SKM-1 treated with dmso at 0.1 percent for 144 hours (cell line): ENCODE results near the gene GEN1.

Source experiments
- DNase-seq: peaks from one replicate; lab custom pipeline; 2025; ENCODE audit not compliant: unreplicated experiment; lab: John Stamatoyannopoulos, UW

GEN1 gene

DNA sequence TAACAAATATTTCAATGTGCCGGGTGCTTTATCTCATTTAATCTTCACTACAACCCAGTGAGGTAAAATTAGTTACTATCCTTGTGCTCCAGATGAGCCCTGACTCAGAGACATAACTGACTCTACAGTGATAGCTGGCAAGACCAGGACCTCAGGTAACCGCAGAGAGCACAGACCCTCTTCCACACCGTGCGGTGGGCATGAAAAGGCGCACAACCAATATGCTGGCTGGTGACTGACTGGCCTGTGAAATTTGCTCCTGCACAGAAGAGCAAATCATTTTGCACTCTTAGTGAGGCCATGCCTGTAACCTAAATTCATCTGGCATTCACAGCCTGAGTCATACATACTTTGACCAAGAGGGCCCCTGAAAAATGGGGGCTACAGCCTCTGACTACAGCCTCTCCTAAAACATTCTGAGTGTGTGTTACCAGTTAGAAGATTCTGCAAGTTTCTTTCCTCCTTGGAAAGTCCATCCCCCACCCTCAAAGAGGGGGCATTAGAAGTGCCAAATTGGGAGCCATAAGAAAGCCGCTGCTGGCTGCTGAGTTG is 39.9 kb downstream of the GEN1 start:
- DNase-seq: no peak

DNA sequence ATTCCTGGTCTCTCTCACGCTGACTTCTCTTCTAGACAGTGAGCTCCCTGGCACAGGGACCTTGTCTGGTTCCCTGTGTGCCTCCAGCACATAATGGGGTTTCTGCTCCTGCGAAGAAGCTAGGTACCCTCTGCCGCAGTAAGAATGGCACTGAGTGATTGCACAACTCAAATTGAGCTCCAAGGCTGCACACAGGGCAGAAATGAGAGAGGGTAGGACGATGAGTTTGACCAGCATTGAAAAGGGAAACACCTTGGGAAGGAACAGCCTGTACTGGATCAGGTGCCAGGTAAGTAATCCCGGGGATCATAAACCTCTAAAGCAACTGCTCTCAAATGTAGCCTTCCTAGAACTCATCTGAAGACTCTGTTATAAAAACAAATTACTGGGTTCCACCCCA is 41.4 kb downstream of the GEN1 start:
- DNase-seq: no peak

DNA sequence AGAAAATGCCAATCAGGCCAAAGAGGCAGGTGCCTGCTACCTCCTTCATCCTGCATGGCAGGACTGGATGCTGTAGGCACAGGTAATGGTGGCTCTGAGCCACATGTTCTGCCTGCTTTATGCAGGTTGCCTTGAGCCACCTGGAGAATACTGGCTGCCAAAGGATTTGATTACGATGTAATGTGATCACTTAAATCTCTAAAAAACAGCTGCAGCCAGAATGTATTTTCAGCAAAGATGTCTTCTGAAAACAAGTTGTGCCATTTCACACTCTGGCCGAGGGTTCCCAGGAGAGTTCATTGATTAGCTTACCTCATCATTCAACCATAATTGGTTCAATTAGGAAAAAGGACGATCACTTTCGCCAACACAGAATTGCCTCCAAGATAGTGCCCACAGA is 44.4 kb downstream of the GEN1 start:
- DNase-seq: no peak

DNA sequence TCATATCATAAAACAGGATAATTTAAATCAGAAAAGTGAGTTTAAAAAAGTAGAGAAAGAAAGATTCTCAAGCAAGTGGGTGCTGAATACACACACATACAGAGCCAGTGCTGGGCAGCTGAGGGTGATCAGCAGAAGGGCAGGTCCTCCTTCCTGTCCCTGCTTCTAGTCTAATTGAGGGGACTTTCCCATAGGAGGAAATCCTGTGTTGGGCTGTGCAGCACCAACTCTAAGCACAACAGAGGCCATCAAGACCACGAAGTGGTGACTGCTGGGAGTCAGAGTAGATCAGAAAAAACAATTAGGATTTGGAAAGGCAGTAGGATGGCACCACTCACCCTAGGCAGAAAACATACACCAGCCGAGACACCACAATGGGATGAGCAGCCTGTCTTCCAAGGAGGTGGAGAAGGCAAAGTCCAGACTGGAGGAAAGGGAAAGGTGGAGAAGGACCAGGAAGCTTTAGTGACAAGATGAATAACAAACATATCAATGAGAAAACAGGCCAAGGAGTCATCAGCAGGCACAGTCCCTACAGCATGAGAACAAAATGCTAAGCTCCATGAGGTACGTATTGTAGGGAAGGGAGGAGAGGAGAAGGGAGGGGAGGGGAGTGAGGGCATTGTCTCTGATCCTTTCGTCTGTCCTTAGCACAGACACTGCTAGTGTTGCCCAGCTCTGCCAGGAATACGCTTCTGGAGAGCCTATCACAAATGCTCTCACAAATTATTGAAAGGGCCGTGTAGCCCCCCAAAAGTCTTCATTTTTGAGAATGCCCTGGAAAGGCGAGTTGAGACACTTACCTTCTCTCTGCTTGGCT is 45.6 kb downstream of the GEN1 start:
- DNase-seq: no peak

DNA sequence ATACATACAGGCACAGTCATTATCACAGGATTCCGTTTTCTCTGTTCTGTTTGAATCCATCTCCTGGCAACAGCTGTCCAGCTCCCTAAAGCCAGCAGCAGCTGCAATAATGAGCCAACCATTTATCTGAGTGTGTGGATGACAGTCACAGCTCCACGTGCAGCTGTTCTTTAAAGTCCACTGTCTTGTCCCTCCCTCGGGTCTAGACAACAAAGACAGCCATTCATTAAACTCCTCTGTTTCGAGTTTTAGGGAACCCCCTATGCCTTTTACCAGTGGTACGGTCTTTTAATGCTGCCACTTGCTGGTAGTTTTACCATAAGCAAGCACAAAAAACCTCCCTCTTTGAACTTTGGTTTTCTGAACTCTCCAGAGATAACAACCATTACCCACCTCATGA is 46.3 kb downstream of the GEN1 start:
- no peak for DNase-seq

DNA sequence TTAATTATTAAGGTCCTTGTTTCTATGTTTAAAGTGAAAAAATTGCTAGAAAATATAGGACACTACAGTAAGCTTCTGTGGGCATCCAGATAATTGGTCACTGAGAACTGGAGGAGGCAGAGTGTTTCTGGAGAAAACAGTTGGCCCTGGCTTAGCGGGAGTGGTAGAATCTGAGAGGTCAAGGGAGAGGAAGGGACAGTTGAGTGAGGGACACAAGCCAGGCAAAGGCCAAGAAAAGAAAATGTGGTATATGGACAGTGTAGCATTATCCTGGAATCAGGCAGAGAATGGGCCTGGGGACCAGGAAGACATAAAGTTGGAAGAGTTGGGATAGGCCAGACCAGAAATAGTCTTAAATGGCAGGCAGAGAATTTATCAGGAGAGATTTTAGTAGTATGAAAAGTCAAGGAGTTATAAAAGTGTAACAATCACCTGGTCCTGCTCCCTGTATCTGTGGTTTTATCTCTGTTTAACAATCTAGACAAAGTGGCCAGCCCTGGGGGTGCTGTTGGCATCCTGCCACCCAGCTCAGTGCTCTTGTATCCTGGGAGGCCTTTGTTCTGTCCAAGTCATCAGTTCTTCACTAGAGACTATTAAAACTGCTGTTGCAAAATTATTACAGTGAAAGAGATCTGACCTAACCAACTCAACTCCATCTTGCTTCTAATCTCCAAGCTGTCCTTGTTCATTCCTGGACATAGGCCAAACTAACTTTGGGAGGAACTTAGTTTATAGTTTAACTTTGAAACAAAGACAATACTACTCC is 46.9 kb downstream of the GEN1 start:
- no peak for DNase-seq

DNA sequence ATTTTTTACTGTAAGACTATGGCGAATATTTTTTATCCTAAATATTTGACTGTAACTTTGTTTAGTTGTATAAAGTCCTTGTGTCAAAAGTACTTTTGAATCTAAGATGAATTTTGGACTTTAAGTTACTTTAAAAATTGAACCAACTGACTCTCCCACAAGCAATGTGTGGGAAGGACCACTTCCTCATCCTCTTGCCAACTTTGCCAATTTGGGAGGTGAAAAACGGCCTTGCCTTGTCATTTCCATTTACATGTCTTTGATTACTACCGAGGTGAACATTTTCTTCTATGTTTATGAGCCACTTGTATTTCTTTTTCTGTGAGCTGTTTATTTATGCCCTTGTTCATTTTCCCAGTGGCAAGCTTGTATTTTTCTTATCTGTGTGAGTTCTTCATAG is 49.6 kb downstream of the GEN1 start:
- DNase-seq: no peak

DNA sequence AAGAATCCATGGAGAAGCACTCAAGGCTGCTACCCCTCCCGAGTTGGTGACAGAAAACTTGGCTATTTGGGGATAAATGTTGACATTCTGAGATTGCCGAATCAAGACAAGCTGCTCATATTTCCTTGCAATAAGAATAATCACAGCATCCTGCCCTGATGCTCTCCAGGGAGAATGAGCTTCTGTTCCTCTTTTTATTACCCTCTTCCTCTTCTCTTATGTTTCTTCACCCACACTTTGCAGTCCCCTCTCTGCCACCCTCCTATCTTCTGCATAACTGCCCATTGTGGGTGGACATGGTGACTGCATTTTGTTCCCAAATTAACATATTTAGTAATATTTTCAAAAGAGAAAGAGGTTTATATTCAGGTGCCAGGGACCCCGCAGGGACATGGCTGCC is 50.4 kb downstream of the GEN1 start:
- peak; percentile 91 for DNase-seq

DNA sequence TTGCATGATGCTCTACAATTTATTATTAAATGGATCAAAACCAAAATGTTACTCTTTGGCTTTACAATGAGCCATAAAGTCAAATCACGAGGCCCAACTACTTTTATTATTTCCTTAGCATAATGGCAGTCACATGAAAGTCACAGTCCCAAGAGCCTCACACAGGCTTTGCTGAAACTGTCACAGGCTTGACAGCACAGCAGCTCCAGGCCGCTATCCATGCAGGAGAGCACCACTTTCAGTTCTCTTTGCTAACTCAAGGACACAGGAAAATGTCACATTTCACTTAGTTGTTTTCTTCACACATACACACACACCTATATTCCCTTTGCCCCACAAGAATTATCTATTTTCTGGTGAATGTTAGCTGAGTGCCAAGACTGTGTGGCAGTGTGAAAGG is 51.2 kb downstream of the GEN1 start:
- no peak for DNase-seq

DNA sequence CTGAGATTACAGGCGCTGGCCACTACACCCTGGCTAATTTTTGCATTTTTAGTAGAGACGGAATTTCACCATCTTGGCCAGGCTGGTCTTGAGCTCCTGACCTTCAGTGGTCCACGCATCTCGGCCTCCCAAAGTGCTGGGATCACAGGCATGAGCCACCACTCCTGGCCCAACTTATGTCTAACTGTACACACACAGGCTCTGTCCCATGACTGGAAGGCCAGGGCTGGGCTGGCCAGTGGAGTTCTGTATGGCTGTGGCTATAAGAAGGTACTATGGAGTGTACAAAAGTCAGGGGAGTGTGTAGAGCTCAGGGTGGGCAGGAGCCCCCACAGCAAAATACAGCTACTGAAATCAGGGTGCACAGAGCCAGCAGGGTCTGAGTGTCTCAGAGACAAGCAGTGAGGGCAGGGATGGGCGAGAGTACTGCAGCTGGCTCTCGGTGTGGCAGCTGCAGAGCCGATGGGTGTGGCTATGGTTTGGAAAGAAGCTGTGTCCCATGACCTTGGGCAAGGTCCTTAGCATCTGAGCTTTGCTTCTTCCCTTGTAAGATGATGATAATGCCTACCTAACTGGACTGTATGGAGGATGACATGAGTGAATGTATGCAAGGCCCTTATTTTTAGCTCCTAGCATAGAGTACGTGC is 51.9 kb downstream of the GEN1 start:
- no peak for DNase-seq

DNA sequence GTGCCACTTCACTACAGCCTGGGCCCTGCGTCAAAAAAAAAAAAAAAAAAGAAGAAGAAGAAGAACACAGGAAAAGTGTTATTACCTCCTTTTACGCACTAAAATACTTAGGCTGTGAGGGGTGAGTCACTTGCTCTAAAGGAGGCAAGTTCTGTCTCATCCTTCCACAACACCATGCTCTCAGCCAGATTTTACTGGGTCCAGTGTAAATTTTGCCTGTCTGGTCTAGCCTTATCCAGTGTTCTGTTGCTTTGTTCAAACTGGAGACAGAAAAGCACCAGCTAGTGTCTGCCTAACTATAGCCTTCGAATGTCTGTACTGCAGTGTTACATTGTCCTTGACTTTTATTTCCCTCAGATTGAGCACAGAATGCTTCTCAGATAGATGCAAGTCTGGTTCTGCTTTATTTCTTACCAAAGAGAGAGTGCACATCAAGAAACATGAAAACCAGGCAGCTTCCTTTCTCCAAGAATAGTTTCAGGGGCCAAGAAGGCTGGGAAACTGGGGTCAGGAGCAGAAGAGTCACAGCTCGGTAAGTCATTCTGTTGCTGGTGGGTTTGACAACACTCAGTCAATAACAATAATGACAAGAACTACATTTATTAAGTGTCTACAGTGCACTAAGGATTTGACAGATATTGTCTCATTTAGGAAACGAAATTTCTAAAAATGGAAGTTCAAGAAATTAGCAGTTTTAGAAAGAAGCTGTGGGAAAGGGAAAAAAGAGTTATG is 59.2 kb downstream of the GEN1 start:
- no peak for DNase-seq

DNA sequence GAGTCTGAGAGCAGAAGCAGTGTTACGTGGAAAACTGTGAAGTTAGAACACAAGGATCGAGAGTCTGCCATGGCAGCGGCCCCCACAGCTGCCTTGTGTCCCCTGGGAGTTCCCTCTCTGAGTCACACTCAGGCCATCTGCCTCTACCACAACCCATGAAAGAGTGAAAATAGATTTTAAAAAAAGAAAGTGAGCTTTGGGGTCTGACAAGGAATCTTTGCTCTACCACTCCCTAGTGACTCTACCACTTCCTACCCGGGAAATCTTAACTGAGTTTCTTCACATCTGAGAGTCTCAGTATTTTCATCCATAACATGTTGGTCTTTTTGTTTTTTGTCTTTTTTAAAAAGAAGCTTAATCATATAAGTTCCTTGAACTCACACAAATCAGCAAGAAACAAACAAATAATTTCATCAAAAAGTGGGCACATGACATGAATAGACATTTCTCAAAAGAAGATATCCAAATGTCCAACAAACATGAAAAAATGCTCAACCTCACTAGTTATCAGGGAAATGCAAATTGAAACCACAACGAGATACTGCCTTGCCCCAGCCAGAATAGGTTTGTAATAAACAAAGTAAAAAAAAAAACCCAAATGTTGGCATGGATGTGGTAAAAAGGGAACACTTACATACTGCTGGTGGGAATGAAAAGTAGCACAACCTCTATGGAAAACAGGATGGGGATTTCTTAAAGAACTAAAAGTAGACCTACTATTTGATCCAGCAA is 60.0 kb downstream of the GEN1 start:
- no peak for DNase-seq

DNA sequence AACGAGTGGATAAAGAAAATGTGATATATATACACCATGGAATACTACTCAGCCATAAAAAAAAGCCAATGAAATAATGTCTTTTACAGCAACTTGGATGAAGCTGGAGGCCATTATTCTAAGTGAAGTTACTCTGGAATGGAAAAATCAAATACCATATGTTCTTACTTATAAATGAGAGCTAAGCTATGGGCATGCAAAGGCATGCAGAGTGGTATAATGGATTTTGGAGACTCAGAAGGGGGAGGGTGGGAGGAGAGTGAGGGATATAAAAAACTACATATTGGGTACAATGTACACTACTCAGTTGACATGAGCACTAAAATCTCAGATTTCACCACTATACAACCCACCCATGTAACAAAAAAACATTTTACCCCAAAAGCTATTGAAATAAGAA is 60.7 kb downstream of the GEN1 start:
- no peak for DNase-seq

DNA sequence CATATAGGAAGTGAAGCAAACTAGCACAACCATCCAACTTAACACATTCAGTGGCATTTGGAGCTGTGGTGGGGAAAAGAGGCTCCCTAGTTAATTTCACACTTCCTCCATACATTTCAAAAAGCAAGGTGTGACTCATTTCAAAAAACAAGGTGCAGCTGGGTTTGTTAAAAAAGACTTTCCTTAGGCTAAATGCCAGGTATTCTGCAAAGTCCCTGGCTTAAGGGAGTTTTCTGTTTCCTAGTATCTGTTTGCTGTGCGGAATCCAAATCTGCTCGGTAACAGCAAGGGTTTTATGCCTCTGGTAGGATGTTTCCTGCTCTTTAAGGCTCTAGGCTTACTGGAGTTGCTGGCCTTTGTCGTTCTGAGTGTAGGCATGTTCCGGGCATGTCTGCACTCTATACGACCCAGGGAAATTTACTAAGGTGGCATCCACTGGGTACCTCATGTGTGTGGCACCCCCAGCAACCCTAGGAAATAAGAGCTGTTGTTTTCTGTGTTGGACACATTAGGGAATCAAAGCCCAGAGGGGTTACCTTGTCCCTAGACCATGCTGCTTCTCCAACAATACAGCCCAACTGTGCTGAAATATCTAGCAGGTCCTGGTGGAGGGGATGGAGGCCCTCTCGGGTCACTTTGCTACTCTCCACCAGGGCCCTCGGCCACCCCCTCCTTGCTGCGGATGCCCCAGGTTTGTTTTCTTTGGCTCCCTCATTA is 61.7 kb downstream of the GEN1 start:
- DNase-seq: no peak

DNA sequence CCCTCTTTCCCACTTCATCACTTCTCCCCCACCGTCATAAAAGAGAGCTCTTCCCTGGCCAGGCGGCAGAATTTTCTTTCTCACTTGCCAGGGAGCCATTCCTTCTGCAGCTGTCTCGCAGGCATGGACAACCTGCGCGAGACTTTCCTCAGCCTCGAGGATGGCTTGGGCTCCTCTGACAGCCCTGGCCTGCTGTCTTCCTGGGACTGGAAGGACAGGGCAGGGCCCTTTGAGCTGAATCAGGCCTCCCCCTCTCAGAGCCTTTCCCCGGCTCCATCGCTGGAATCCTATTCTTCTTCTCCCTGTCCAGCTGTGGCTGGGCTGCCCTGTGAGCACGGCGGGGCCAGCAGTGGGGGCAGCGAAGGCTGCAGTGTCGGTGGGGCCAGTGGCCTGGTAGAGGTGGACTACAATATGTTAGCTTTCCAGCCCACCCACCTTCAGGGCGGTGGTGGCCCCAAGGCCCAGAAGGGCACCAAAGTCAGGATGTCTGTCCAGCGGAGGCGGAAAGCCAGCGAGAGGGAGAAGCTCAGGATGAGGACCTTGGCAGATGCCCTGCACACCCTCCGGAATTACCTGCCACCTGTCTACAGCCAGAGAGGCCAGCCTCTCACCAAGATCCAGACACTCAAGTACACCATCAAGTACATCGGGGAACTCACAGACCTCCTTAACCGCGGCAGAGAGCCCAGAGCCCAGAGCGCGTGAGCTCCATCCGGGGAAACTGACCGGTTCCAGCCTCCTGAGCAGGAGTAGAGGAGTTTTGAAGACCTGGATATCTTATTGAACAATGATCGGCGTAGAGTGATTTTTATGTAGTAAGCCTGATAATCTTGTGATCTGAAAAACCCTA is 62.7 kb downstream of the GEN1 start, which contains the start of gene MSGN1:
MSGN1 (plus strand) TSS at position 65 of the 850 bp plus-strand sequence; CDS start at position 124, 59 bp downstream.
- DNase-seq: no peak

DNA sequence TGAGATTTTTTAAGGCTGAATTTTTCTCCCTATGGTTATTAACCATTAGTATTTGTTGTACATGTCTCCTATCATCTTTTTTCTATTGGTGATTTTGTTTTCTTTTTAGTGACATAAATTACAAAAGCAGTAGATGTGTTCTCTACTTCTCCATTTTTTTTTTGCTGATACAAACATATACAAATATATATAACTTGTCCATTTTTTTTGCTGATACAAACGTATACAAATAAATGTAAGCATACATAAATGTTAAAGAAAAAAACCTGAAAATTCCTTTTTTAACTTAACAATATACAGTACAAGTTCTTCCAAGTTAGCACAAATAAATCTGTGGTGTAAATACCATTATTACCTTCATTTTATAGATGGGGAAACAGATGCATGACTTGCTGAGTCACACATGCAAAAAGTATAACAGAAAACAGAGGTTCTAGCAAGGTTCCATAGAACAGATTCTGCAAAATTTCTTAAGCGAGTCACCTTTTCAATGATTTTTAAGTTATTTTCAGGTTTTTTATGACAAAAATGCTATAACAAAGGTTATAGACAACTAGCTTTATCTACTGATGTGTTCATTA is 64.4 kb downstream of the GEN1 start:
- DNase-seq: no peak

DNA sequence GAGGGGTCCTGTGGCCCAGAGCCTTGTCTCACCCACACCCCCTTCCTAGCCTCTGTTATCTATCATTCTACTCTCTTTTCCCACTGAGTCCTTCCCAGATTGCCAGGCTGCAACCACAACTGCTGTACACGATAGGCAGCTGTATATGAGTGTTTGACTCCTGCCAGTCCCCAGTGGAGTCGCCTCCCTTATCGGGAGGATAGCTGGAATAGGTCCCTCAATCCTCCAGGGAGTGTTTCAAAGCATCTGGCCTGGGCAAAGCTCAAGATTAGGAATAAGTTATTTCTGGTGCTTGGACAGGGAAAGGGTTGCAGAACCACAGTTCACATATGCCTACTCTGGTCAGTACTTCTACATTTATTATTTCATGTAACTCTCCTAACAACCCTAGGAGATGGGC is 67.1 kb downstream of the GEN1 start:
- DNase-seq: no peak
